Esophagus muscularis mucosa (tissue), 4 donors: ENCODE results near the gene MLC1. TPM values are rescaled to one million over a fixed set of nuclear protein-coding genes. Genes with fewer than 3 reads are reported as not detected.

Experiments used
- DNase-seq: peaks from one replicate; pipeline ENCODE4 v3.0.0-alpha.2; 2017; ENCODE audit errors: extremely low spot score
- H3K27ac ChIP-seq, 4 donors: fragments of 200-600 bp; sonication (generic); replicated peaks in 1 of 4; 1 replicate in 3 of 4; 2 replicates in 1 of 4; pipeline ENCODE4 v1.5.1; 2016 to 2019; ENCODE audit warnings: mild to moderate bottlenecking in 1 of 4
- H3K27me3 ChIP-seq, 4 donors: fragments of 200-600 bp; sonication (generic); one replicate each; pipeline versions ENCODE4 v1.5.1 to v1.6.0; 2016 to 2019
- H3K36me3 ChIP-seq, 4 donors: fragments of 200-600 bp; sonication (generic); one replicate each; pipeline ENCODE4 v1.5.1; 2016 to 2019
- H3K4me1 ChIP-seq, 4 donors: fragments of 200-600 bp; sonication (generic); one replicate each; pipeline ENCODE4 v1.5.1; 2016 to 2019
- H3K4me3 ChIP-seq, 4 donors: fragments of 200-600 bp; sonication (generic); 1 replicate in 2 of 4; 2 replicates in 2 of 4; pipeline ENCODE4 v1.5.1; 2016 to 2019; ENCODE audit warnings: mild to moderate bottlenecking in 4 of 4, moderate library complexity in 1 of 4
- H3K9me3 ChIP-seq, 4 donors: fragments of 200-600 bp; sonication (generic); 1 replicate in 3 of 4; 2 replicates in 1 of 4; pipeline ENCODE4 v1.5.1; 2016 to 2019
- CTCF ChIP-seq, 3 experiments: fragments of 200-600 bp in 2 of 3; fragments of 450-650 bp in 1 of 3; sonication (generic) in 2 of 3; IDR thresholded peaks; one replicate each; pipeline ENCODE4 v1.5.1; 2017 to 2019; ENCODE audit warnings: antibody characterized with exemption in 3 of 3, mild to moderate bottlenecking in 2 of 3, moderate library complexity in 1 of 3
- EP300 ChIP-seq: sonication (generic); formaldehyde crosslinking; IDR thresholded peaks from one replicate; pipeline ENCODE4 v1.6.1; 2017; ENCODE audit warnings: antibody characterized with exemption
- POLR2A ChIP-seq: fragments of 450-650 bp; IDR thresholded peaks from one replicate; pipeline ENCODE4 v1.6.1; 2017; ENCODE audit warnings: antibody characterized with exemption, moderate library complexity, mild to moderate bottlenecking, low read depth
- POLR2AphosphoS5 ChIP-seq, 2 donors: sonication (generic); formaldehyde crosslinking; IDR thresholded peaks; one replicate each; pipeline ENCODE4 v1.6.1; 2017; ENCODE audit warnings: antibody characterized with exemption in 2 of 2
- WGBS: methylation state at CpG from one replicate; pipeline ENCODE4 v1.1.5; 2018; 5-methylcytosine and 5-hydroxymethylcytosine counted together
- intact Hi-C: fragments of 100-400 bp; cut with DNase I; formaldehyde crosslinking; loops from one replicate; pipeline ENCODE4 v1.15.1; 2023
- total RNA-seq, 4 donors: library from RNA; depleted of rRNA; stranded (reverse); fragments of >200 nt; gene quantifications; one replicate each; pipeline versions ENCODE4 v1.1.0 to v1.2.1, GENCODE V29; 2016

MLC1 gene
- total RNA-seq, 4 donors from 2014 or later = 0.13 to 0.17 (median 0.17) TPM; not detected in 1

GRCh38 chr22:50068096-50068495, 17.1 kb downstream of the MLC1 start:
- 87% methylated on average over 3 of the region's 11 CpGs for WGBS
- H3K4me1 ChIP-seq = no peaks in the 10 kb centered on the region
- H3K27ac ChIP-seq = no peak overlapping the region
- peaks cover 0 to 59% (median 0%) of the 10 kb centered on the region in 4 donors for H3K27me3 ChIP-seq
- no peaks in the 10 kb centered on the region for H3K36me3 ChIP-seq
- no peak for DNase-seq
- no peak overlapping the region for H3K4me3 ChIP-seq
- TF ChIP-seq POLR2A (no peak), POLR2AphosphoS5 (IDR thresholded peaks at IDR 0.05) (no peak), CTCF (IDR thresholded peaks at IDR 0.05) (no peak), EP300 (no peak)
- intact Hi-C loops = no loop called here
- no peaks in the 10 kb centered on the region for H3K9me3 ChIP-seq

- DNase-seq = no peak
- Histone ChIP-seq H3K36me3 (no peaks in the 10 kb centered on the region), H3K9me3 (no peaks in the 10 kb centered on the region), H3K4me3 (no peak overlapping the region), H3K27me3 (peaks cover 0 to 58% (median 0%) of the 10 kb centered on the region in 4 donors), H3K27ac (no peak overlapping the region), H3K4me1 (no peaks in the 10 kb centered on the region)
- intact Hi-C loops = no loop called here
- 73% methylated on average over 6 of the region's 8 CpGs for WGBS
- TF ChIP-seq EP300 (no peak), CTCF (IDR thresholded peaks at IDR 0.05) (no peak), POLR2A (no peak), POLR2AphosphoS5 (IDR thresholded peaks at IDR 0.05) (no peak)
These were observed 18.0 kb downstream of the MLC1 start for GRCh38 chr22:50067244-50067643.

GRCh38 chr22:50064453-50064852, 20.8 kb downstream of the MLC1 start:
- peaks cover 0 to 70% (median 9%) of the 10 kb centered on the region in 4 donors for H3K27me3 ChIP-seq
- no peak for TF ChIP-seq EP300
- no peak for TF ChIP-seq POLR2AphosphoS5 (IDR thresholded peaks at IDR 0.05)
- no peak for TF ChIP-seq CTCF (IDR thresholded peaks at IDR 0.05)
- TF ChIP-seq POLR2A = no peak
- intact Hi-C loops = no loop called here
- 73% methylated on average over 17 of the region's 18 CpGs for WGBS
- peaks cover under 1 to 3% (median 2%) of the 10 kb centered on the region in 4 donors for H3K4me1 ChIP-seq
- no peaks in the 10 kb centered on the region for H3K36me3 ChIP-seq
- DNase-seq = no peak
- no peak overlapping the region for H3K27ac ChIP-seq
- H3K4me3 ChIP-seq = no peak overlapping the region
- no peaks in the 10 kb centered on the region for H3K9me3 ChIP-seq

GRCh38 chr22:50063589-50064393, 21.4 kb downstream of the MLC1 start:
- intact Hi-C loops = no loop called here
- no peak for DNase-seq
- no peaks in the 10 kb centered on the region for H3K9me3 ChIP-seq
- 79% methylated on average over 16 of the region's 23 CpGs for WGBS
- H3K4me1 ChIP-seq = peaks cover 7 to 9% (median 8%) of the 10 kb centered on the region in 4 donors
- H3K4me3 ChIP-seq = no peak overlapping the region
- no peak overlapping the region for H3K27ac ChIP-seq
- no peak for TF ChIP-seq CTCF (IDR thresholded peaks at IDR 0.05)
- no peak for TF ChIP-seq POLR2AphosphoS5 (IDR thresholded peaks at IDR 0.05)
- TF ChIP-seq EP300 = no peak
- no peak for TF ChIP-seq POLR2A
- H3K36me3 ChIP-seq = no peaks in the 10 kb centered on the region
- peaks cover 0 to 77% (median 14%) of the 10 kb centered on the region in 4 donors for H3K27me3 ChIP-seq
